HG03064 (cell line): ENCODE data around the gene UBFD1.
"Not testable (repeated sequence)": the region's sequence is repeated elsewhere in the genome, so short reads cannot be mapped to it uniquely, and the experiment has no call there.

Experiments
- ATAC-seq: cut with Tn5 transposase; IDR thresholded peaks from one replicate; pipeline ENCODE4 v1.9.1; 2021; ENCODE audit warnings: low read depth; ENCODE audit not compliant: unreplicated experiment

The UBFD1 gene, protein sequence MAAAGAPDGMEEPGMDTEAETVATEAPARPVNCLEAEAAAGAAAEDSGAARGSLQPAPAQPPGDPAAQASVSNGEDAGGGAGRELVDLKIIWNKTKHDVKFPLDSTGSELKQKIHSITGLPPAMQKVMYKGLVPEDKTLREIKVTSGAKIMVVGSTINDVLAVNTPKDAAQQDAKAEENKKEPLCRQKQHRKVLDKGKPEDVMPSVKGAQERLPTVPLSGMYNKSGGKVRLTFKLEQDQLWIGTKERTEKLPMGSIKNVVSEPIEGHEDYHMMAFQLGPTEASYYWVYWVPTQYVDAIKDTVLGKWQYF

GRCh38 chr16:23556881-23557778 lies at the start of gene UBFD1, which contains the start of gene EARS2:
TSS of gene UBFD1 (plus strand) at chr16:23557727. CDS start at chr16:23557743, 16 bp downstream.
TSS of gene EARS2 (minus strand) at chr16:23557350. CDS start at chr16:23557343, 7 bp downstream.
- peak; percentile 91 for ATAC-seq

GRCh38 chr16:23508589-23509440 lies 48.7 kb upstream of the UBFD1 start:
- no peak for ATAC-seq

DNA sequence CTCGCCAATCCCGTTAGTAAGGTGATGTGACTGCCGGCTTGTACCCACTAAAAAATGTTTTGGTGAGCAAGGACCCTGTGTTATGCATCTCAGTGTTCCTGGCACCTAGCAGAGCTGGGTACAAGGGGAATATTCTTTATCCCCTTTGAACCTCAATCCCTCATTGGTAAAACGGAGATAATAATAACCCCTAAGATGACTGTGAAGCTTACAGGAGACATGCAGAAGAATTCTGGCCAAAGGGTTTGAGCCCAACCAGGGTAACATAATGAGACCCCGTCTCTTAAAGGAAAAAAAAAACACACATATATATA lies 48.1 kb upstream of the UBFD1 start:
- ATAC-seq: no peak

- no peak for ATAC-seq
Measured at GRCh38 chr16:23509782-23510163, 47.8 kb upstream of the UBFD1 start.

- ATAC-seq: peak; percentile 63
Measured at GRCh38 chr16:23510164-23510914, 47.2 kb upstream of the UBFD1 start, which contains the start of gene GGA2. TSS of gene GGA2 (minus strand) at chr16:23510494. CDS start at chr16:23510411, 83 bp downstream.

GRCh38 chr16:23510915-23511270 lies 46.6 kb upstream of the UBFD1 start:
- ATAC-seq: not testable (repeated sequence)

DNA sequence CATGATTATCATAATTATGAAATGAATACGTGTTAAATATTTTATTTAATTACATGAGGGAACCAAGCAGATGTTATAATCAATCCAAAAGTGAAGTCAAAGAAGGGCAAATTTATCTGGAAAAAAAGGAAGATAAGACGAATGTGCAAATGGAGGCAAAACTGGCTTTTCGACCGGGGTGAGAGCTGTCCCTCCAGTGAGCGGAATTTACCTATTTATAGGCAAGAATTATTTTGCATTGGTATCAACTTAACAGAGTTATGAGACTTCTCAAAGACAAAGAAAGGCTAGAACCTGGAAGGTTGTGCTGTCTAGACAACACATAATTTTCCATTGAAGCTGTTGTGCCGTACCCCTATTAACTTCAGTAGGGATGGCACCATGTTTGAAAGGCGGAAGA lies 45.8 kb upstream of the UBFD1 start:
- ATAC-seq: no peak

DNA sequence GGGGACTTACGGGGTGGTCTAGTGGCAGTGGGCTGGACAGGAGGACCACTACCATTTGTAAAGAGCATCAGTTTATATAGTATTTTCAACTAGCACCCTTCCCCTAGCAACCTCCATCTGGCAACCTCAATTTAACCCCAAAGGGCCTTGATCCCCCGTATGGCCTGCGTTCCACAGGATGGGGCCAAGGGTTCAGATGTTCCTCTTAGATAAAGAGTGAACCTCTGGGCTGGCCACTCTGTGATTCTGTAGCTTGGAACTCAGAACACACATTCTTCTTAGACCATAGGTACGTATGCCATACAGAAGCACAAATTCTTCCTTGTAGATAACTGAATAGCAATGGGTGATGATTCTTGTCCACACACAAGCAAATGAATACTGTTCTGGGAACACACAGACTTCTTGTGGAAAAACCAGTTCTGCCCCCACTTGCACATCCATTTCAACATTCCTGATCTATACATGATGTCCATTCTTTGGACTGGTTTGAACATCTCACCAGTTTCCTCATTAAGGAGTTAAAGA lies 45.3 kb upstream of the UBFD1 start:
- ATAC-seq: no peak

GRCh38 chr16:23514381-23515152 lies 43.0 kb upstream of the UBFD1 start:
- ATAC-seq: no peak

GRCh38 chr16:23515881-23516280 lies 41.6 kb upstream of the UBFD1 start:
- ATAC-seq: no peak

- no peak for ATAC-seq
Measured at GRCh38 chr16:23516366-23517137, 41.0 kb upstream of the UBFD1 start.

- ATAC-seq: no peak
Measured at GRCh38 chr16:23518435-23518891, 39.1 kb upstream of the UBFD1 start.

GRCh38 chr16:23519282-23519681 lies 38.2 kb upstream of the UBFD1 start:
- no peak for ATAC-seq

GRCh38 chr16:23520500-23520899 lies 37.0 kb upstream of the UBFD1 start:
- ATAC-seq: no peak

- ATAC-seq: no peak
Measured at GRCh38 chr16:23521037-23521743, 36.3 kb upstream of the UBFD1 start.

GRCh38 chr16:23521965-23522364 lies 35.6 kb upstream of the UBFD1 start:
- no peak for ATAC-seq

DNA sequence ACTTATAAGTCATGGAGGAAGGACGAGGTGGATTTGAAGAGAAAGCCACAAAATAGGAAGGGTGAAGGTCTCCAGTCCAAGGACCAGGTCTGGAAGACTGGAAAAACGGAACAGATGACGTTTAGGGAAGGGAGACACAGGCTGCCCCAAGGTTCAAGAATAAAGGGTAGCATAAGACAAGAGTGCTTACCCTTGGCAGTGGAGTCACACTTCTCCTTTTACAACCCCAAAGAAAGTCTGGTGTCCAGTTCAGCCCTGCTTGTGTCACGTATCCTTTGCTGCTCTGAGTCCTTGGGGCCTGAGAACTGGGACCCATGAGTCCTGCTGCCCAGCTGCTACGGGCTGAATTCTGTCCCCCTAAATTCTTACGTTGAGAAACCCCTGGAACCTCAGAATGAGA lies 34.2 kb upstream of the UBFD1 start:
- no peak for ATAC-seq
